Erythroblast (primary cell): ENCODE results near the gene GPHN.

Experiments
- GATA1 ChIP-seq: IDR thresholded peaks from 2 replicates; pipeline ENCODE4 v1.6.1; 2011; ENCODE audit warnings: low read depth, mild to moderate bottlenecking, control low read depth, low read length, moderate library complexity
- POLR2A ChIP-seq: IDR thresholded peaks from 2 replicates; pipeline ENCODE4 v1.6.1; 2011; ENCODE audit warnings: mild to moderate bottlenecking, low read length

DNA sequence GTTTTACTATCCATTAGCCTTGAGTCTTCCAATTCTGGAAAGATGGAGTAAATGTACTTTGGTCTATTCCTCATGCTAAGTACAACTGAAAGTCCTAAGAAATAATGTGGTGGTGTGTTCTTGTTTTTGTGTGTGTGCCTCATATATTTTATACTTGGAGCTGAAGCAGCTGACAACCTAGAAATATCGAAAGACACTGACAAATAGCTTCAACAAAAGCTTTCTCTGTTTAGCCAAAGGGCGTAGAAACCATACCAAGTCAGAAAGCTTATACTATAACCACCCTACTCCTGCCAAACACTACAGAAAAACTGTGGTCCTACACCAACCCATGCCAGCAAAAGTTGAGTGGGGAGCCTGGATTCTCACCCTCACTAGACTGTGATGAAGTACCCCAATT, 188.4 kb downstream of the GPHN start:
- TF ChIP-seq POLR2A: no peak
- TF ChIP-seq GATA1: no peak
